NCI-H1092 treated with DMSO at 0.1 percent for 48 hours (cell line): ENCODE data around the gene ENTPD8.

Source experiments
- DNase-seq: peaks from one replicate; lab custom pipeline; 2025; lab: John Stamatoyannopoulos, UW

ENTPD8 gene

GRCh38 chr9:137441289-137441934 lies at the start of gene ENTPD8:
TSS of gene ENTPD8 (minus strand) at chr9:137441357. CDS start at chr9:137438285, 3,072 bp downstream.
- peak; percentile 55 for DNase-seq

GRCh38 chr9:137490532-137491186 lies 49.5 kb upstream of the ENTPD8 start:
- DNase-seq, result no peak

GRCh38 chr9:137488906-137489305 lies 47.7 kb upstream of the ENTPD8 start:
- DNase-seq, result no peak

GRCh38 chr9:137488327-137488653 lies 47.1 kb upstream of the ENTPD8 start:
- DNase-seq, result peak; percentile 18

GRCh38 chr9:137487454-137488326 lies 46.5 kb upstream of the ENTPD8 start:
- DNase-seq, result peak; percentile 52

GRCh38 chr9:137486545-137487453 lies 45.6 kb upstream of the ENTPD8 start:
- DNase-seq, result no peak

- DNase-seq, result no peak
Measured at GRCh38 chr9:137486141-137486490, 45.0 kb upstream of the ENTPD8 start.

- no peak for DNase-seq
Measured at GRCh38 chr9:137485343-137486140, 44.4 kb upstream of the ENTPD8 start.

- DNase-seq, result no peak
Measured at GRCh38 chr9:137484551-137485315, 43.6 kb upstream of the ENTPD8 start.

GRCh38 chr9:137482094-137482781 lies 41.1 kb upstream of the ENTPD8 start:
- no peak for DNase-seq

GRCh38 chr9:137480686-137481683 lies 39.8 kb upstream of the ENTPD8 start:
- DNase-seq, result no peak

GRCh38 chr9:137479892-137480685 lies 38.9 kb upstream of the ENTPD8 start:
- no peak for DNase-seq

- peak; percentile 46 for DNase-seq
Measured at GRCh38 chr9:137478962-137479861, 38.1 kb upstream of the ENTPD8 start.

- DNase-seq, result no peak
Measured at GRCh38 chr9:137478613-137478961, 37.4 kb upstream of the ENTPD8 start.

GRCh38 chr9:137477778-137478612 lies 36.8 kb upstream of the ENTPD8 start:
- DNase-seq, result no peak

- no peak for DNase-seq
Measured at GRCh38 chr9:137476856-137477255, 35.7 kb upstream of the ENTPD8 start.
